ENCODE measurements around the gene PTOV1.

DNA sequence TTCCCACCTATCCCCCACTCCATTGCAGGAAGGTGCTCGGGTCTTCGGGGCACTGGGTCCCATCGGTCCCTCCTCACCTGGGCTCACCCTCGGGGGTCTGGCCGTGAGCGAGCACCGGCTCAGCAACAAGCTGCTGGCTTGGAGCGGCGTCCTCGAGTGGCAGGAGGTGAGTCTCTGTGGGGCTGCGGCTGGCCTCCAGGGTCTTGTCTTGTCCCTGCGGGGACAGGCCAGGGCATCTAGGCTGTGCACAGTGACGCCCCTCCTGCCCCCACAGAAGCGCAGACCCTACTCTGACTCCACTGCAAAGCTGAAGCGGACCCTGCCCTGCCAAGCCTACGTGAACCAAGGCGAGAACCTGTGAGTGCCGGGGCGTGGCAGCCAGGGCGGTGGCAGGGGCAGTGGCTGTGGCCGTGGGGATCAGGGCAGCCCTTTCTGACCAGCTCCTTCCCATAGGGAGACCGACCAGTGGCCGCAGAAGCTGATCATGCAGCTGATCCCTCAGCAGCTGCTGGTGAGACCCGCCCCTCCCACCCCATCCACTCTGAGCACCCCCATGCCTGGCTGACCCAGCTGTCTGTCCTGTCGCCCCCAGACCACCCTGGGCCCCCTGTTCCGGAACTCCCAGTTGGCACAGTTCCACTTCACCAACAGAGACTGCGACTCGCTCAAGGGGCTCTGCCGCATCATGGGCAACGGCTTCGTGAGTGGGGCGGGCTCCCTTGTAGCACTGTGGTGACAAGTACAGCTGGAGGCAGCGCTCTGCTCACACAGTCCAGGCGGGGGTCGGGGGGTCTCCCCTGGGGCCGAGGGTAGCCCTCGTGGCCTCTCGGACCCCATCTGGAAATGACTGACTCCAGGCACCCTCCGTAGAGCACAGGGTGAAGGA is 3.7 kb downstream of the PTOV1 start:
- TF ChIP-seq YY1 (IDR thresholded peaks at IDR 0.05; ENCODE audit: insufficient read depth, insufficient read length) (no peak), SUZ12 (IDR thresholded peaks at IDR 0.05; ENCODE audit: extremely low read depth, insufficient read depth, insufficient read length) (no peak)

Measured in NT2/D1 (cell line).